WTC11 (cell line): ENCODE data around the gene CDH13. TPM values are rescaled to one million over a fixed set of nuclear protein-coding genes. Genes with fewer than 3 reads are reported as not detected.

Source experiments
- ATAC-seq: fragments of 200-7000 bp; cut with Tn5 transposase; 2 replicates; pipeline ENCODE4 v1.10.0; 2021; ENCODE audit warnings: mild to moderate bottlenecking, moderate library complexity
- CTCF ChIA-PET: fragments of 300-600 bp; sonication (Branson Sonifier 250); formaldehyde crosslinking; loops from one replicate; lab custom pipeline; 2021; ENCODE audit warnings: antibody characterized with exemption; lab: Charles Lee
- POLR2A ChIA-PET: fragments of 350-600 bp; sonication (Branson Sonifier 250); formaldehyde crosslinking; loops from one replicate; lab custom pipeline; 2021; ENCODE audit warnings: antibody characterized with exemption; lab: Charles Lee
- DNase-seq: peaks from one replicate; pipeline ENCODE4 v3.0.0; 2021; ENCODE audit warnings: low spot score
- H3K27ac Mint-ChIP-seq: 2 replicates; pipeline ENCODE4 v1.8.0; 2021; ENCODE audit warnings: mixed read lengths
- H3K27me3 Mint-ChIP-seq: 2 replicates; pipeline ENCODE4 v1.8.0; 2021; ENCODE audit warnings: low read depth, mild to moderate bottlenecking, moderate library complexity, mixed read lengths
- H3K36me3 Mint-ChIP-seq: 2 replicates; pipeline ENCODE4 v1.8.0; 2021; ENCODE audit warnings: mixed read lengths
- H3K4me1 Mint-ChIP-seq: 2 replicates; pipeline ENCODE4 v1.8.0; 2022; ENCODE audit warnings: mixed read lengths
- H3K4me3 Mint-ChIP-seq: 2 replicates; pipeline ENCODE4 v1.8.0; 2021; ENCODE audit warnings: mild to moderate bottlenecking, moderate library complexity, mixed read lengths
- H3K9me3 Mint-ChIP-seq: 2 replicates; pipeline ENCODE4 v1.8.0; 2021; ENCODE audit warnings: mixed read lengths
- ETV6 ChIP-seq: sonication (generic); formaldehyde crosslinking; IDR thresholded peaks from 2 replicates; pipeline ENCODE4 v1.8.1; 2022; ENCODE audit warnings: mild to moderate bottlenecking, missing genetic modification reagents
- HMGA2 ChIP-seq: fragments of 250-450 bp; sonication (Bioruptor Pico); IDR thresholded peaks from 2 replicates; pipeline ENCODE4 v1.4.0; 2021; ENCODE audit warnings: mild to moderate bottlenecking, moderate library complexity
- JUN ChIP-seq: sonication (generic); formaldehyde crosslinking; IDR thresholded peaks from 2 replicates; pipeline ENCODE4 v1.8.0; 2023; ENCODE audit warnings: mild to moderate bottlenecking, missing genetic modification reagents
- KAT7 ChIP-seq: sonication (generic); formaldehyde crosslinking; IDR thresholded peaks from 2 replicates; pipeline ENCODE4 v1.8.1; 2023; ENCODE audit warnings: missing genetic modification reagents, mild to moderate bottlenecking, borderline replicate concordance
- NR1H2 ChIP-seq: sonication (generic); formaldehyde crosslinking; IDR thresholded peaks from 2 replicates; pipeline ENCODE4 v1.9.0; 2021; ENCODE audit warnings: mild to moderate bottlenecking, moderate library complexity, missing genetic modification reagents
- SOX15 ChIP-seq: fragments of 250-450 bp; sonication (Bioruptor Pico); IDR thresholded peaks from 2 replicates; pipeline ENCODE4 v1.9.0; 2021; ENCODE audit warnings: mild to moderate bottlenecking
- SP1 ChIP-seq: sonication (generic); formaldehyde crosslinking; conservative IDR thresholded peaks from 2 replicates; pipeline ENCODE4 v1.8.1; 2022; ENCODE audit warnings: missing genetic modification reagents
- TP53 ChIP-seq: sonication (generic); formaldehyde crosslinking; IDR thresholded peaks from 2 replicates; pipeline ENCODE4 v1.8.1; 2023; ENCODE audit warnings: mild to moderate bottlenecking, missing genetic modification reagents
- ZNF138 ChIP-seq: sonication (generic); formaldehyde crosslinking; conservative IDR thresholded peaks from 2 replicates; pipeline ENCODE4 v1.8.1; 2022; ENCODE audit warnings: mild to moderate bottlenecking, moderate library complexity, missing genetic modification reagents
- ZNF219 ChIP-seq: sonication (generic); formaldehyde crosslinking; IDR thresholded peaks from 2 replicates; pipeline ENCODE4 v1.8.0; 2023; ENCODE audit warnings: missing genetic modification reagents, mild to moderate bottlenecking, borderline replicate concordance
- ZNF423 ChIP-seq: fragments of 250-450 bp; sonication (Bioruptor Pico); IDR thresholded peaks from 2 replicates; pipeline ENCODE4 v2.1.2; 2022; ENCODE audit warnings: mild to moderate bottlenecking, moderate library complexity
- ZNF671 ChIP-seq: fragments of 250-450 bp; sonication (Bioruptor Pico); IDR thresholded peaks from 2 replicates; pipeline ENCODE4 v1.8.0; 2021; ENCODE audit warnings: mild to moderate bottlenecking
- total RNA-seq: library from RNA; stranded (reverse); gene quantifications from 3 replicates; pipeline ENCODE4 v1.2.3, GENCODE V29; 2021
- TF ChIP-seq, protein P1 (sequence below): sonication (generic); formaldehyde crosslinking; IDR thresholded peaks from 2 replicates; pipeline ENCODE4 v1.8.1; 2022; ENCODE audit warnings: low read depth, missing genetic modification reagents, borderline replicate concordance
- TF ChIP-seq, protein P2 (sequence below): sonication (generic); formaldehyde crosslinking; IDR thresholded peaks from 2 replicates; pipeline ENCODE4 v1.8.1; 2022; ENCODE audit warnings: mild to moderate bottlenecking, missing genetic modification reagents, moderate library complexity, borderline replicate concordance
- TF ChIP-seq, protein P3 (sequence below): sonication (generic); formaldehyde crosslinking; IDR thresholded peaks from 2 replicates; pipeline ENCODE4 v1.8.1; 2023; ENCODE audit warnings: mild to moderate bottlenecking, missing genetic modification reagents
- TF ChIP-seq, protein P4 (sequence below): fragments of 250-450 bp; sonication (Bioruptor Pico); IDR thresholded peaks from 2 replicates; pipeline ENCODE4 v2.1.2; 2022; ENCODE audit warnings: mild to moderate bottlenecking, moderate library complexity
- TF ChIP-seq, protein P5 (sequence below): fragments of 250-450 bp; sonication (Bioruptor Pico); IDR thresholded peaks from 2 replicates; pipeline ENCODE4 v1.9.0; 2021; ENCODE audit warnings: moderate library complexity, mild to moderate bottlenecking, inconsistent platforms, borderline replicate concordance
- TF ChIP-seq, protein P6 (sequence below): sonication (generic); formaldehyde crosslinking; IDR thresholded peaks from 2 replicates; pipeline ENCODE4 v1.8.0; 2022; ENCODE audit warnings: mild to moderate bottlenecking, missing genetic modification reagents
- TF ChIP-seq, protein P7 (sequence below): sonication (generic); formaldehyde crosslinking; IDR thresholded peaks from 2 replicates; pipeline ENCODE4 v1.8.0; 2022; ENCODE audit warnings: mild to moderate bottlenecking, missing genetic modification reagents

CDH13 gene
- total RNA-seq, 1 experiment from 2014 or later: 0.81 TPM

DNA sequence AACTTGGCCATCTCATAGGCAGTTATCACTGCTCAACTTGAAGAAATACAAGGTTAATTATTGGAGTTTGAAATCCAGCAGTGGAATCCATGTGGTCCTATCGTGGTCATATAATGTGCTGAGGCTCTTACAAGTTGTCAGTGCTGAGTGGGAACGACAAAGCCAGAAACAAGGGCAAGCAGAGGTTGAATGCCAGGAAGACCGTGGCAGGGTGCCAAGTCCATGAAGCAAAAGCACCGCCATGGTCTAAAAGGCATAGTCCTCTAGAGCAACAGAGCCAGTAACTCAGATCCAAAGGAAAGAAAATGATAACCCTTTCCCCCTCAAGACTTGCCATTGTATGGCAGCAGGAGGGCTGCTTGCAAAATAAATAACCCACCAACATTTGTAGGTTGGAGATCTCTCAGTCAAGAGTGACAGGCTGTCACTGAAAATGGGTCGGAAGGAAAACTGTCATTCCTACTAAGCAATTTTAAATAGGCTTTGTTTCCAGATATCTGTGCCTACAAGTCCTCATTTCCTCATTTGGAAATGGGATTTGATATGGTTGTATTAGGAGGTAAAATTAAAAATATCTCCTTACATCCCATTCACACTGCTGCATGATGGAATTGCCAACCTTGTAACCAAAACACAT lies 1144.7 kb downstream of the CDH13 start:
- H3K36me3 Mint-ChIP-seq: no peaks in the 10 kb centered on the region; the same call in 1 of the 2 replicates
- H3K27me3 Mint-ChIP-seq: no peaks in the 10 kb centered on the region; the same call in 1 of the 2 replicates
- DNase-seq: no peak
- ATAC-seq: no peak
- peaks cover 18% of the 10 kb centered on the region for H3K9me3 Mint-ChIP-seq
- ChIA-PET POLR2A (no interaction called here), CTCF (no interaction called here)
- no peak overlapping the region for H3K27ac Mint-ChIP-seq
- TF ChIP-seq, protein P1, sequence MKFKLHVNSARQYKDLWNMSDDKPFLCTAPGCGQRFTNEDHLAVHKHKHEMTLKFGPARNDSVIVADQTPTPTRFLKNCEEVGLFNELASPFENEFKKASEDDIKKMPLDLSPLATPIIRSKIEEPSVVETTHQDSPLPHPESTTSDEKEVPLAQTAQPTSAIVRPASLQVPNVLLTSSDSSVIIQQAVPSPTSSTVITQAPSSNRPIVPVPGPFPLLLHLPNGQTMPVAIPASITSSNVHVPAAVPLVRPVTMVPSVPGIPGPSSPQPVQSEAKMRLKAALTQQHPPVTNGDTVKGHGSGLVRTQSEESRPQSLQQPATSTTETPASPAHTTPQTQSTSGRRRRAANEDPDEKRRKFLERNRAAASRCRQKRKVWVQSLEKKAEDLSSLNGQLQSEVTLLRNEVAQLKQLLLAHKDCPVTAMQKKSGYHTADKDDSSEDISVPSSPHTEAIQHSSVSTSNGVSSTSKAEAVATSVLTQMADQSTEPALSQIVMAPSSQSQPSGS (CRISPR knock-in tag): no peak
- no peak overlapping the region for H3K4me3 Mint-ChIP-seq
- peaks cover 53% of the 10 kb centered on the region for H3K4me1 Mint-ChIP-seq

DNA sequence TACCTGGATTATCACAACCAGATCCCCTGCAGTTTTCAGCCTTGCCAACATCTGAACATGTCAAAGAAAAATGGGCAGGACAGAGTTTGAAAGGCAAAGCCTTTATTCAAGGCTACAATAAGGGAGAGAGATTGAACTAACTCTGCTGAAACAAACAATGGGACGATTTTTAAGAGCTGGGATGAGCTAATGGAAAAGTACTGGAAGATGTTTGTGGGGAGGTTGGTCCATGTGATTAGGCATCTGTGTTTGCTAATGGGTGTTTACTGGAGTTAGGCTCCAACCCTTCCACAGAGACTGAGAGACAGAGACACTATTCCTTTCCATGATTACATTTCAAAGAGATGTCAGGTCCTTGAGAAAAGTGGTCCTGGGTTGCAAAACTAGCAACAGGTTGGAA lies 1146.0 kb downstream of the CDH13 start:
- peaks cover 46% of the 10 kb centered on the region for H3K4me1 Mint-ChIP-seq
- no peak overlapping the region for H3K27ac Mint-ChIP-seq
- POLR2A ChIA-PET: no interaction called here
- no peak for TF ChIP-seq TP53 (CRISPR knock-in tag)
- TF ChIP-seq JUN (CRISPR knock-in tag): no peak
- TF ChIP-seq ZNF219 (CRISPR knock-in tag): no peak
- TF ChIP-seq, protein P2, sequence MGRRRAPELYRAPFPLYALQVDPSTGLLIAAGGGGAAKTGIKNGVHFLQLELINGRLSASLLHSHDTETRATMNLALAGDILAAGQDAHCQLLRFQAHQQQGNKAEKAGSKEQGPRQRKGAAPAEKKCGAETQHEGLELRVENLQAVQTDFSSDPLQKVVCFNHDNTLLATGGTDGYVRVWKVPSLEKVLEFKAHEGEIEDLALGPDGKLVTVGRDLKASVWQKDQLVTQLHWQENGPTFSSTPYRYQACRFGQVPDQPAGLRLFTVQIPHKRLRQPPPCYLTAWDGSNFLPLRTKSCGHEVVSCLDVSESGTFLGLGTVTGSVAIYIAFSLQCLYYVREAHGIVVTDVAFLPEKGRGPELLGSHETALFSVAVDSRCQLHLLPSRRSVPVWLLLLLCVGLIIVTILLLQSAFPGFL (CRISPR knock-in tag): no peak
- TF ChIP-seq NR1H2 (CRISPR knock-in tag): no peak
- TF ChIP-seq, protein P3, sequence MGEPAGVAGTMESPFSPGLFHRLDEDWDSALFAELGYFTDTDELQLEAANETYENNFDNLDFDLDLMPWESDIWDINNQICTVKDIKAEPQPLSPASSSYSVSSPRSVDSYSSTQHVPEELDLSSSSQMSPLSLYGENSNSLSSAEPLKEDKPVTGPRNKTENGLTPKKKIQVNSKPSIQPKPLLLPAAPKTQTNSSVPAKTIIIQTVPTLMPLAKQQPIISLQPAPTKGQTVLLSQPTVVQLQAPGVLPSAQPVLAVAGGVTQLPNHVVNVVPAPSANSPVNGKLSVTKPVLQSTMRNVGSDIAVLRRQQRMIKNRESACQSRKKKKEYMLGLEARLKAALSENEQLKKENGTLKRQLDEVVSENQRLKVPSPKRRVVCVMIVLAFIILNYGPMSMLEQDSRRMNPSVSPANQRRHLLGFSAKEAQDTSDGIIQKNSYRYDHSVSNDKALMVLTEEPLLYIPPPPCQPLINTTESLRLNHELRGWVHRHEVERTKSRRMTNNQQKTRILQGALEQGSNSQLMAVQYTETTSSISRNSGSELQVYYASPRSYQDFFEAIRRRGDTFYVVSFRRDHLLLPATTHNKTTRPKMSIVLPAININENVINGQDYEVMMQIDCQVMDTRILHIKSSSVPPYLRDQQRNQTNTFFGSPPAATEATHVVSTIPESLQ: no peak
- TF ChIP-seq ZNF671: no peak
- TF ChIP-seq ZNF423 (CRISPR knock-in tag): no peak
- no peak for TF ChIP-seq KAT7 (CRISPR knock-in tag)
- no peaks in the 10 kb centered on the region for H3K36me3 Mint-ChIP-seq
- CTCF ChIA-PET: no interaction called here
- ATAC-seq: no peak
- H3K4me3 Mint-ChIP-seq: no peak overlapping the region
- no peak for DNase-seq
- H3K9me3 Mint-ChIP-seq: peaks cover 10% of the 10 kb centered on the region; the same call in 1 of the 2 replicates
- H3K27me3 Mint-ChIP-seq: no peaks in the 10 kb centered on the region; the same call in 1 of the 2 replicates

DNA sequence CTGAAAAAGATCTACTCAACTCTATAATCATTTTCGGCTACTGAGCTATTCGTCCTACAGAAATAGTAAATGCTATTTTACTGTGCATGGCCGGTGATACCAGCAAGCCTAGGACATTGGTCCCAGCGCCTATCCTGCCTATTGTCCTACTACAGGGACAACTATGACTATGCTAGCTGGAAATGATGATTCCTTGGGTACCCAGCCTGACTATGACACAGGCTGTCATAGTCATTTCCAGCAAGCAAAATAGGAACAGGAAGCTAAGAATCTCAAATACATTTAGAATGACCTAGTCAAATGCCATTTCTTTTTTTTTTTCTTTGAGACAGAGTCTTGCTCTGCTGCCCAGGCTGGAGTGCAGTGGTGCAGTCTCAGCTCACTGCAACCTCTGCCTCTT lies 1147.3 kb downstream of the CDH13 start:
- POLR2A ChIA-PET: no interaction called here
- CTCF ChIA-PET: interaction anchor here (1.8 kb wide), 1 partner anchor 57 kb away, joined by 4 read pairs; no protein-coding TSS in a partner anchor
- H3K27me3 Mint-ChIP-seq: no peaks in the 10 kb centered on the region; the same call in 1 of the 2 replicates
- no peaks in the 10 kb centered on the region for H3K36me3 Mint-ChIP-seq
- DNase-seq: no peak
- H3K4me1 Mint-ChIP-seq: peaks cover 38% of the 10 kb centered on the region
- ATAC-seq: no peak
- 0 out of 2 replicates have a peak, but pooled peaks cover 7% of the 10 kb centered on the region for H3K9me3 Mint-ChIP-seq
- no peak overlapping the region for H3K27ac Mint-ChIP-seq
- H3K4me3 Mint-ChIP-seq: no peak overlapping the region
- TF ChIP-seq ZNF138 (CRISPR knock-in tag): no peak
- TF ChIP-seq, protein P4, sequence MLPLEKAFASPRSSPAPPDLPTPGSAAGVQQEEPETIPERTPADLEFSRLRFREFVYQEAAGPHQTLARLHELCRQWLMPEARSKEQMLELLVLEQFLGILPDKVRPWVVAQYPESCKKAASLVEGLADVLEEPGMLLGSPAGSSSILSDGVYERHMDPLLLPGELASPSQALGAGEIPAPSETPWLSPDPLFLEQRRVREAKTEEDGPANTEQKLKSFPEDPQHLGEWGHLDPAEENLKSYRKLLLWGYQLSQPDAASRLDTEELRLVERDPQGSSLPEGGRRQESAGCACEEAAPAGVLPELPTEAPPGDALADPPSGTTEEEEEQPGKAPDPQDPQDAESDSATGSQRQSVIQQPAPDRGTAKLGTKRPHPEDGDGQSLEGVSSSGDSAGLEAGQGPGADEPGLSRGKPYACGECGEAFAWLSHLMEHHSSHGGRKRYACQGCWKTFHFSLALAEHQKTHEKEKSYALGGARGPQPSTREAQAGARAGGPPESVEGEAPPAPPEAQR (CRISPR knock-in tag): no peak
- no peak for TF ChIP-seq SP1 (CRISPR knock-in tag)
- TF ChIP-seq, protein P5, sequence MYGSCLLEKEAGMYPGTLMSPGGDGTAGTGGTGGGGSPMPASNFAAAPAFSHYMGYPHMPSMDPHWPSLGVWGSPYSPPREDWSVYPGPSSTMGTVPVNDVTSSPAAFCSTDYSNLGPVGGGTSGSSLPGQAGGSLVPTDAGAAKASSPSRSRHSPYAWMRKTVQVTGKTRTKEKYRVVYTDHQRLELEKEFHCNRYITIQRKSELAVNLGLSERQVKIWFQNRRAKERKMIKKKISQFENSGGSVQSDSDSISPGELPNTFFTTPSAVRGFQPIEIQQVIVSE (CRISPR knock-in tag): no peak
- no peak for TF ChIP-seq SOX15
- TF ChIP-seq ETV6 (CRISPR knock-in tag): no peak
- TF ChIP-seq, protein P6, sequence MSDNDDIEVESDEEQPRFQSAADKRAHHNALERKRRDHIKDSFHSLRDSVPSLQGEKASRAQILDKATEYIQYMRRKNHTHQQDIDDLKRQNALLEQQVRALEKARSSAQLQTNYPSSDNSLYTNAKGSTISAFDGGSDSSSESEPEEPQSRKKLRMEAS: no peak
- TF ChIP-seq, protein P7, sequence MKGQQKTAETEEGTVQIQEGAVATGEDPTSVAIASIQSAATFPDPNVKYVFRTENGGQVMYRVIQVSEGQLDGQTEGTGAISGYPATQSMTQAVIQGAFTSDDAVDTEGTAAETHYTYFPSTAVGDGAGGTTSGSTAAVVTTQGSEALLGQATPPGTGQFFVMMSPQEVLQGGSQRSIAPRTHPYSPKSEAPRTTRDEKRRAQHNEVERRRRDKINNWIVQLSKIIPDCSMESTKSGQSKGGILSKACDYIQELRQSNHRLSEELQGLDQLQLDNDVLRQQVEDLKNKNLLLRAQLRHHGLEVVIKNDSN (CRISPR knock-in tag): no peak
- no peak for TF ChIP-seq HMGA2 (CRISPR knock-in tag)
- TF ChIP-seq TP53 (CRISPR knock-in tag): no peak
- TF ChIP-seq, protein P1 (CRISPR knock-in tag): no peak
